ENCODE measurements around the gene PIK3IP1.
A peak's percentile ranks its signal among the peaks of the same experiment; 100 is the strongest.

The PIK3IP1 gene

GRCh38 chr22:31305194-31305593, 12.9 kb upstream of the PIK3IP1 start:
- no peak for DNase-seq

GRCh38 chr22:31302537-31302936, 10.2 kb upstream of the PIK3IP1 start:
- DNase-seq: no peak

GRCh38 chr22:31302006-31302405, 9.7 kb upstream of the PIK3IP1 start:
- no peak for DNase-seq

GRCh38 chr22:31300896-31301295, 8.6 kb upstream of the PIK3IP1 start:
- DNase-seq: no peak

GRCh38 chr22:31295831-31296657, 3.8 kb upstream of the PIK3IP1 start:
- no peak for DNase-seq

- DNase-seq: no peak
Measured at GRCh38 chr22:31295360-31295759, 3.1 kb upstream of the PIK3IP1 start.

GRCh38 chr22:31291481-31292235, 630 bp downstream of the PIK3IP1 start:
- no peak for DNase-seq

- peak; percentile 94 for DNase-seq
Measured at GRCh38 chr22:31290494-31291471, 1.5 kb downstream of the PIK3IP1 start.

- DNase-seq: no peak
Measured at GRCh38 chr22:31289344-31289743, 2.9 kb downstream of the PIK3IP1 start.

GRCh38 chr22:31288496-31289240, 3.6 kb downstream of the PIK3IP1 start:
- no peak for DNase-seq

GRCh38 chr22:31287818-31288495, 4.3 kb downstream of the PIK3IP1 start:
- no peak for DNase-seq

GRCh38 chr22:31286360-31287255, 5.7 kb downstream of the PIK3IP1 start:
- DNase-seq: peak; percentile 72

GRCh38 chr22:31284281-31285155, 7.8 kb downstream of the PIK3IP1 start:
- DNase-seq: no peak

- no peak for DNase-seq
Measured at GRCh38 chr22:31282748-31283468, 9.4 kb downstream of the PIK3IP1 start.

- DNase-seq: no peak
Measured at GRCh38 chr22:31281733-31282132, 10.6 kb downstream of the PIK3IP1 start.

GRCh38 chr22:31279821-31280505, 12.3 kb downstream of the PIK3IP1 start:
- DNase-seq: no peak

GRCh38 chr22:31279327-31279669, 13.0 kb downstream of the PIK3IP1 start:
- DNase-seq: no peak

- peak; percentile 44 for DNase-seq
Measured at GRCh38 chr22:31278626-31279326, 13.5 kb downstream of the PIK3IP1 start.

Data from stimulated activated CD4-positive, alpha-beta T cell treated with anti-CD3 and anti-CD28 coated beads, Interleukin-4, amount 100 ng/mL, for 24 hours (primary cell).